HepG2 (cell line): ENCODE results near the gene GADD45GIP1. TPM values are rescaled to one million over a fixed set of nuclear protein-coding genes. Genes with fewer than 3 reads are reported as not detected.

Experiments
- CREB1 ChIP-seq, 2 experiments: fragments of 450-650 bp in 1 of 2; IDR thresholded peaks; 2 replicates each; pipeline ENCODE4 v1.6.1; 2016 to 2017; ENCODE audit warnings: control low read depth in 1 of 2, mild to moderate bottlenecking in 1 of 2, missing compliant biosample characterization in 1 of 2, missing genetic modification characterization in 1 of 2
- HNRNPL ChIP-seq: fragments of 200-400 bp; formaldehyde crosslinking; IDR thresholded peaks from 2 replicates; pipeline ENCODE4 v1.6.1; 2017; ENCODE audit warnings: mild to moderate bottlenecking, low read depth, low read length
- NFKBIZ ChIP-seq: IDR thresholded peaks from 2 replicates; pipeline ENCODE4 v1.6.1; 2018; ENCODE audit warnings: missing genetic modification reagents, missing compliant biosample characterization
- SP4 ChIP-seq: sonication (generic); formaldehyde crosslinking; IDR thresholded peaks from 2 replicates; pipeline ENCODE4 v1.8.1; 2023; ENCODE audit warnings: mild to moderate bottlenecking, missing genetic modification reagents
- SP5 ChIP-seq: IDR thresholded peaks from 2 replicates; pipeline ENCODE4 v1.6.1; 2016; ENCODE audit warnings: low read depth, borderline replicate concordance
- SSRP1 ChIP-seq: IDR thresholded peaks from 2 replicates; pipeline ENCODE4 v1.6.1; 2016; ENCODE audit warnings: control low read depth
- YEATS4 ChIP-seq: sonication (generic); formaldehyde crosslinking; IDR thresholded peaks from 2 replicates; pipeline ENCODE4 v1.4.0; 2020; ENCODE audit warnings: missing genetic modification reagents, borderline replicate concordance
- ZFP37 ChIP-seq: sonication (generic); formaldehyde crosslinking; IDR thresholded peaks from 2 replicates; pipeline ENCODE4 v1.4.0; 2020; ENCODE audit warnings: missing genetic modification reagents, borderline replicate concordance
- ZNF460 ChIP-seq: sonication (generic); formaldehyde crosslinking; IDR thresholded peaks from 2 replicates; pipeline ENCODE4 v1.5.1; 2020; ENCODE audit warnings: missing genetic modification reagents, mild to moderate bottlenecking, borderline replicate concordance
- ZNF543 ChIP-seq: sonication (generic); formaldehyde crosslinking; IDR thresholded peaks from 2 replicates; pipeline ENCODE4 v1.4.0; 2020; ENCODE audit warnings: mild to moderate bottlenecking, missing genetic modification reagents
- ZNF747 ChIP-seq: sonication (generic); formaldehyde crosslinking; IDR thresholded peaks from 2 replicates; pipeline ENCODE4 v1.8.1; 2023; ENCODE audit warnings: missing genetic modification reagents, mild to moderate bottlenecking, borderline replicate concordance
- ZNF883 ChIP-seq: sonication (generic); formaldehyde crosslinking; IDR thresholded peaks from 2 replicates; pipeline ENCODE4 v1.5.1; 2020; ENCODE audit warnings: mild to moderate bottlenecking, missing genetic modification reagents; ENCODE audit errors: not compliant biosample characterization
- ZSCAN20 ChIP-seq: sonication (generic); formaldehyde crosslinking; IDR thresholded peaks from 2 replicates; pipeline ENCODE4 v1.4.0; 2020; ENCODE audit warnings: missing genetic modification reagents, mild to moderate bottlenecking, borderline replicate concordance
- polyA plus RNA-seq, 8 experiments: library from polyadenylated mRNA; depleted of rRNA in 3 of 8; stranded (reverse) in 7 of 8; unstranded in 1 of 8; fragments of >200 nt; fragmentation: Illumina TruSeq in 4 of 8; extraction: Trizol in 4 of 8; gene quantifications; 2 replicates each; pipeline versions ENCODE4 v1.2.1 to v1.2.3, GENCODE V29; 2011 to 2016; ENCODE audit warnings: low read depth in 4 of 8, missing spikeins in 1 of 8, mixed read lengths in 1 of 8; ENCODE audit not compliant: insufficient read depth in 1 of 8
- total RNA-seq, 5 experiments: library from RNA; depleted of rRNA; stranded (reverse); fragments of >200 nt; fragmentation: Illumina TruSeq; extraction: Trizol; gene quantifications; 2 replicates each; pipeline ENCODE4 v1.2.3, GENCODE V29; 2016; ENCODE audit warnings: low read depth in 1 of 5
- TF ChIP-seq, protein P1 (sequence below): sonication (generic); formaldehyde crosslinking; conservative IDR thresholded peaks from 2 replicates; pipeline ENCODE4 v1.8.1; 2023; ENCODE audit warnings: missing genetic modification reagents
- TF ChIP-seq, protein P2 (sequence below): sonication (generic); formaldehyde crosslinking; IDR thresholded peaks from 2 replicates; pipeline ENCODE4 v1.5.0; 2020; ENCODE audit warnings: mild to moderate bottlenecking, missing genetic modification reagents, borderline replicate concordance
- TF ChIP-seq, protein P3 (sequence below): sonication (generic); formaldehyde crosslinking; IDR thresholded peaks from 2 replicates; pipeline ENCODE4 v1.9.0; 2021; ENCODE audit warnings: missing genetic modification reagents, borderline replicate concordance
- TF ChIP-seq, protein P4 (sequence below): sonication (generic); formaldehyde crosslinking; IDR thresholded peaks from 2 replicates; pipeline ENCODE4 v1.4.0; 2020; ENCODE audit warnings: low read depth, mild to moderate bottlenecking, missing genetic modification reagents

The GADD45GIP1 gene
- total and polyA plus RNA-seq, 2 of the 13 experiments (the other 11 are each of a cell fraction or from before 2014, with no cell fraction given), result 24.6 to 30.7 TPM

DNA sequence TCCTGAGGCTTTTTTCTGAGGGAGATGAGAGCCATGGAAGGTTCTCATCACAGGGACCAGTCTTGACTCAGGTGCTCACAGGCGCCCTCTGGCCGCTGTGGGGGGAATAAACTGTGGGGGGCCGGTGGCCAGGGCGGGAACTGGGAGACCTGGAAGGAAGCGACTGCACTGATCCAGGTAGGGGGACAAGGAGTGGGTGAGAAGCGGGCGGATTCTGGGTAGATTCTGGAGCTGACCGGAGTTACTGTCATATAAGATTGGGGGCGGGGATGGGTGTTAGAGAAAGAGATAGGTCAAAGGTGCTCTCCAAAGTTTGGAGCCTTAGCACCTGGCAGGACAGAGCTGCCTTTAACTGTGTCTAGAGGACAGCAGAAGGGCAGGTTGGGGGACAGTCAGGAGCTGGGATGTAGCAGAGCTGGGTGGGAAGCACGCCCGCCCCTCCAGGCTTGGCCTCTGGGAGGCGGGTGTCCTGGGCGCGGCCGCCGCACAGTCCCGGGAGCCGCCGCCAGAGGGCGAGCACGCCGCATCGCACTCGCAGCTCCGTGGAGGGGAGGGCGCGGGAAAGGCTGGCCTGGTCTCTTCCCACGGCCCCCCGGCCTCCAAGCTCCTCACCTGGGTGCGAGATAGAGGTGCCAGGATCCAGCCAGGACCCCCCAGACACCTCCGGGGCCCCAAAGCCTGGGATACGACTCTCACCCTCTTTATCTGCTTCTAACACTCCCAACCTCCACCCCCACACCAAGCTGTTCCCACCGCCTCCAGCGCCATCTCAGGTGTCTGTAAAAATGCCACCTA lies 8.2 kb upstream of the GADD45GIP1 start (continued):
- no peak for TF ChIP-seq ZNF543 (CRISPR knock-in tag)
- 0 out of 2 replicates have a peak, but pooled peaks have one; percentile 59 for TF ChIP-seq ZNF747 (CRISPR knock-in tag)
- no peak for TF ChIP-seq ZFP37 (CRISPR knock-in tag)
- peak; percentile 20 for TF ChIP-seq ZNF883 (CRISPR knock-in tag)
- no peak for TF ChIP-seq CREB1 (IDR thresholded peaks at IDR 0.05)
- no peak for TF ChIP-seq CREB1 (CRISPR knock-in tag; IDR thresholded peaks at IDR 0.05)
- TF ChIP-seq ZNF460 (CRISPR knock-in tag), result no peak
- TF ChIP-seq, protein P1, sequence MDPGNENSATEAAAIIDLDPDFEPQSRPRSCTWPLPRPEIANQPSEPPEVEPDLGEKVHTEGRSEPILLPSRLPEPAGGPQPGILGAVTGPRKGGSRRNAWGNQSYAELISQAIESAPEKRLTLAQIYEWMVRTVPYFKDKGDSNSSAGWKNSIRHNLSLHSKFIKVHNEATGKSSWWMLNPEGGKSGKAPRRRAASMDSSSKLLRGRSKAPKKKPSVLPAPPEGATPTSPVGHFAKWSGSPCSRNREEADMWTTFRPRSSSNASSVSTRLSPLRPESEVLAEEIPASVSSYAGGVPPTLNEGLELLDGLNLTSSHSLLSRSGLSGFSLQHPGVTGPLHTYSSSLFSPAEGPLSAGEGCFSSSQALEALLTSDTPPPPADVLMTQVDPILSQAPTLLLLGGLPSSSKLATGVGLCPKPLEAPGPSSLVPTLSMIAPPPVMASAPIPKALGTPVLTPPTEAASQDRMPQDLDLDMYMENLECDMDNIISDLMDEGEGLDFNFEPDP (CRISPR knock-in tag), result no peak
- TF ChIP-seq, protein P2, sequence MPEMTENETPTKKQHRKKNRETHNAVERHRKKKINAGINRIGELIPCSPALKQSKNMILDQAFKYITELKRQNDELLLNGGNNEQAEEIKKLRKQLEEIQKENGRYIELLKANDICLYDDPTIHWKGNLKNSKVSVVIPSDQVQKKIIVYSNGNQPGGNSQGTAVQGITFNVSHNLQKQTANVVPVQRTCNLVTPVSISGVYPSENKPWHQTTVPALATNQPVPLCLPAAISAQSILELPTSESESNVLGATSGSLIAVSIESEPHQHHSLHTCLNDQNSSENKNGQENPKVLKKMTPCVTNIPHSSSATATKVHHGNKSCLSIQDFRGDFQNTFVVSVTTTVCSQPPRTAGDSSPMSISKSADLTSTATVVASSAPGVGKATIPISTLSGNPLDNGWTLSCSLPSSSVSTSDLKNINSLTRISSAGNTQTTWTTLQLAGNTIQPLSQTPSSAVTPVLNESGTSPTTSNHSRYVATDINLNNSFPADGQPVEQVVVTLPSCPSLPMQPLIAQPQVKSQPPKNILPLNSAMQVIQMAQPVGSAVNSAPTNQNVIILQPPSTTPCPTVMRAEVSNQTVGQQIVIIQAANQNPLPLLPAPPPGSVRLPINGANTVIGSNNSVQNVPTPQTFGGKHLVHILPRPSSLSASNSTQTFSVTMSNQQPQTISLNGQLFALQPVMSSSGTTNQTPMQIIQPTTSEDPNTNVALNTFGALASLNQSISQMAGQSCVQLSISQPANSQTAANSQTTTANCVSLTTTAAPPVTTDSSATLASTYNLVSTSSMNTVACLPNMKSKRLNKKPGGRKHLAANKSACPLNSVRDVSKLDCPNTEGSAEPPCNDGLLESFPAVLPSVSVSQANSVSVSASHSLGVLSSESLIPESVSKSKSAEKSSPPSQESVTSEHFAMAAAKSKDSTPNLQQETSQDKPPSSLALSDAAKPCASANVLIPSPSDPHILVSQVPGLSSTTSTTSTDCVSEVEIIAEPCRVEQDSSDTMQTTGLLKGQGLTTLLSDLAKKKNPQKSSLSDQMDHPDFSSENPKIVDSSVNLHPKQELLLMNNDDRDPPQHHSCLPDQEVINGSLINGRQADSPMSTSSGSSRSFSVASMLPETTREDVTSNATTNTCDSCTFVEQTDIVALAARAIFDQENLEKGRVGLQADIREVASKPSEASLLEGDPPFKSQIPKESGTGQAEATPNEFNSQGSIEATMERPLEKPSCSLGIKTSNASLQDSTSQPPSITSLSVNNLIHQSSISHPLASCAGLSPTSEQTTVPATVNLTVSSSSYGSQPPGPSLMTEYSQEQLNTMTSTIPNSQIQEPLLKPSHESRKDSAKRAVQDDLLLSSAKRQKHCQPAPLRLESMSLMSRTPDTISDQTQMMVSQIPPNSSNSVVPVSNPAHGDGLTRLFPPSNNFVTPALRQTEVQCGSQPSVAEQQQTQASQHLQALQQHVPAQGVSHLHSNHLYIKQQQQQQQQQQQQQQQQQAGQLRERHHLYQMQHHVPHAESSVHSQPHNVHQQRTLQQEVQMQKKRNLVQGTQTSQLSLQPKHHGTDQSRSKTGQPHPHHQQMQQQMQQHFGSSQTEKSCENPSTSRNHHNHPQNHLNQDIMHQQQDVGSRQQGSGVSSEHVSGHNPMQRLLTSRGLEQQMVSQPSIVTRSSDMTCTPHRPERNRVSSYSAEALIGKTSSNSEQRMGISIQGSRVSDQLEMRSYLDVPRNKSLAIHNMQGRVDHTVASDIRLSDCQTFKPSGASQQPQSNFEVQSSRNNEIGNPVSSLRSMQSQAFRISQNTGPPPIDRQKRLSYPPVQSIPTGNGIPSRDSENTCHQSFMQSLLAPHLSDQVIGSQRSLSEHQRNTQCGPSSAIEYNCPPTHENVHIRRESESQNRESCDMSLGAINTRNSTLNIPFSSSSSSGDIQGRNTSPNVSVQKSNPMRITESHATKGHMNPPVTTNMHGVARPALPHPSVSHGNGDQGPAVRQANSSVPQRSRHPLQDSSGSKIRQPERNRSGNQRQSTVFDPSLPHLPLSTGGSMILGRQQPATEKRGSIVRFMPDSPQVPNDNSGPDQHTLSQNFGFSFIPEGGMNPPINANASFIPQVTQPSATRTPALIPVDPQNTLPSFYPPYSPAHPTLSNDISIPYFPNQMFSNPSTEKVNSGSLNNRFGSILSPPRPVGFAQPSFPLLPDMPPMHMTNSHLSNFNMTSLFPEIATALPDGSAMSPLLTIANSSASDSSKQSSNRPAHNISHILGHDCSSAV, result no peak
- TF ChIP-seq, protein P3, sequence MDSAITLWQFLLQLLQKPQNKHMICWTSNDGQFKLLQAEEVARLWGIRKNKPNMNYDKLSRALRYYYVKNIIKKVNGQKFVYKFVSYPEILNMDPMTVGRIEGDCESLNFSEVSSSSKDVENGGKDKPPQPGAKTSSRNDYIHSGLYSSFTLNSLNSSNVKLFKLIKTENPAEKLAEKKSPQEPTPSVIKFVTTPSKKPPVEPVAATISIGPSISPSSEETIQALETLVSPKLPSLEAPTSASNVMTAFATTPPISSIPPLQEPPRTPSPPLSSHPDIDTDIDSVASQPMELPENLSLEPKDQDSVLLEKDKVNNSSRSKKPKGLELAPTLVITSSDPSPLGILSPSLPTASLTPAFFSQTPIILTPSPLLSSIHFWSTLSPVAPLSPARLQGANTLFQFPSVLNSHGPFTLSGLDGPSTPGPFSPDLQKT (CRISPR knock-in tag), result no peak
- TF ChIP-seq SP5 (CRISPR knock-in tag), result no peak
- peak; percentile 50; the same call in 1 of the 2 replicates for TF ChIP-seq SP4 (CRISPR knock-in tag)
- no peak for TF ChIP-seq ZSCAN20
- TF ChIP-seq NFKBIZ (CRISPR knock-in tag), result no peak
- TF ChIP-seq SSRP1 (CRISPR knock-in tag), result no peak
- TF ChIP-seq, protein P4, sequence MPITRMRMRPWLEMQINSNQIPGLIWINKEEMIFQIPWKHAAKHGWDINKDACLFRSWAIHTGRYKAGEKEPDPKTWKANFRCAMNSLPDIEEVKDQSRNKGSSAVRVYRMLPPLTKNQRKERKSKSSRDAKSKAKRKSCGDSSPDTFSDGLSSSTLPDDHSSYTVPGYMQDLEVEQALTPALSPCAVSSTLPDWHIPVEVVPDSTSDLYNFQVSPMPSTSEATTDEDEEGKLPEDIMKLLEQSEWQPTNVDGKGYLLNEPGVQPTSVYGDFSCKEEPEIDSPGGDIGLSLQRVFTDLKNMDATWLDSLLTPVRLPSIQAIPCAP (CRISPR knock-in tag), result no peak
- TF ChIP-seq YEATS4 (CRISPR knock-in tag), result no peak
- 0 out of 2 replicates have a peak, but pooled peaks have one; percentile 23 for TF ChIP-seq HNRNPL
